SU-DHL-6 (cell line): ENCODE data around the gene BFSP1.

Source experiments
- H2AFZ ChIP-seq: fragments of 200-600 bp; sonication (generic); 2 replicates; pipeline ENCODE4 v1.6.1; 2014; ENCODE audit warnings: low read depth, mild to moderate bottlenecking, moderate library complexity, mixed read lengths, antibody characterized with exemption, low read length; ENCODE audit not compliant: severe bottlenecking
- H3F3A ChIP-seq: fragments of 200-600 bp; shearing (Covaris generic); 2 replicates; pipeline ENCODE4 v1.6.0; 2016; ENCODE audit warnings: antibody characterized with exemption, mild to moderate bottlenecking; ENCODE audit not compliant: insufficient read depth
- H3K27ac ChIP-seq: fragments of 200-600 bp; sonication (generic); 2 replicates; pipeline ENCODE4 v1.5.1; 2016; ENCODE audit warnings: low read depth, mild to moderate bottlenecking, low read length, moderate library complexity, mixed read lengths
- H3K27me3 ChIP-seq: fragments of 200-600 bp; sonication (generic), shearing (Covaris generic); 2 replicates; pipeline ENCODE4 v1.6.0; 2014; ENCODE audit warnings: mild to moderate bottlenecking, low read length
- H3K36me3 ChIP-seq: fragments of 200-600 bp; sonication (generic); 2 replicates; pipeline ENCODE4 v1.6.1; 2014; ENCODE audit warnings: mild to moderate bottlenecking, low read length, mixed read lengths
- H3K4me2 ChIP-seq: fragments of 300-600, 200-600 bp; shearing (Covaris generic), sonication (generic); 2 replicates; pipeline ENCODE4 v1.6.0; 2014; ENCODE audit warnings: low read length, low read depth, mild to moderate bottlenecking; ENCODE audit not compliant: poor library complexity, severe bottlenecking
- H3K4me3 ChIP-seq: fragments of 200-600 bp; sonication (generic); 2 replicates; pipeline ENCODE4 v1.5.1; 2014; ENCODE audit warnings: antibody characterized with exemption, low read length, mild to moderate bottlenecking, mixed read lengths; ENCODE audit not compliant: insufficient read depth, poor library complexity, severe bottlenecking
- H3K79me2 ChIP-seq: fragments of 200-600 bp; sonication (generic); 2 replicates; pipeline ENCODE4 v1.6.1; 2014; ENCODE audit warnings: mild to moderate bottlenecking, low read length, moderate library complexity; ENCODE audit not compliant: insufficient read depth
- H3K9ac ChIP-seq: fragments of 200-600 bp; sonication (generic); 2 replicates; pipeline ENCODE4 v1.7.0; 2014; ENCODE audit warnings: mild to moderate bottlenecking, low read length
- H3K9me2 ChIP-seq: fragments of 200-600 bp; sonication (generic); replicated peaks from 2 replicates; pipeline ENCODE4 v1.6.1; 2014; ENCODE audit warnings: low read length; ENCODE audit not compliant: insufficient read depth
- H3K9me3 ChIP-seq: fragments of 200-600 bp; sonication (generic); 2 replicates; pipeline ENCODE4 v1.6.1; 2014; ENCODE audit warnings: low read length, mixed read lengths; ENCODE audit not compliant: insufficient read depth
- H4K20me1 ChIP-seq: fragments of 200-600 bp; sonication (generic); 2 replicates; pipeline ENCODE4 v1.6.1; 2014; ENCODE audit warnings: low read depth, mild to moderate bottlenecking, antibody characterized with exemption, low read length, moderate library complexity, mixed read lengths
- EZH2phosphoT487 ChIP-seq: fragments of 200-600 bp; sonication (generic), shearing (Covaris generic); conservative IDR thresholded peaks from 2 replicates; pipeline ENCODE4 v1.6.1; 2018; ENCODE audit warnings: mild to moderate bottlenecking, antibody characterized with exemption, low read length, moderate library complexity, mixed read lengths
- TF ChIP-seq, protein P1 (sequence below): fragments of 200-600 bp; sonication (generic); IDR thresholded peaks from one replicate; pipeline ENCODE4 v1.5.1; 2017; ENCODE audit warnings: antibody characterized with exemption, mild to moderate bottlenecking, low read length, moderate library complexity; ENCODE audit not compliant: insufficient read depth, poor library complexity, severe bottlenecking

Gene BFSP1

DNA sequence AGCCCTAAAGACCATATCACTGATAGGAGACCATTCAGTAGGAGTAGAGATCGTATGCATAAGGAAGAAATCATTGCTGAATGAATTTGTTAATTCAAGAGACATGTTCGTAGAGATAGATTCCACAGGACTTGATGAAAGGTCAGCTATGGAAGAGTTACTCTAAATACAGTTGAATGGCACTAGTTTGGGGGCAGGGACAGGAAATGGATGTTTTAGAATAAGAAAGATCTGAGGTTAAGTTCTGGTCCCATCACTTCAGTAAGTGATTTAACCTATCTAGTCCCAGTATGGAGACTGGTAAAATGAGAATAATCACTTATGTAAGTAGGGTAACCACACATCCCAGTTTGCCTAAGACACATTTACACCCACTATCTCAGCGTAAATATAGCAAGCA lies 2.9 kb upstream of the BFSP1 start:
- Histone ChIP-seq H3F3A (no peaks in the 10 kb centered on the region), H4K20me1 (no peaks in the 10 kb centered on the region), H3K27me3 (no peaks in the 10 kb centered on the region), H3K9ac (no peak overlapping the region), H3K4me2 (no peak overlapping the region), H3K4me3 (no peak overlapping the region), H3K79me2 (no peaks in the 10 kb centered on the region), H2AFZ (peak overlapping the region; percentile 44), H3K36me3 (no peaks in the 10 kb centered on the region), H3K27ac (no peak overlapping the region), H3K9me3 (no peaks in the 10 kb centered on the region), H3K9me2 (no peaks in the 10 kb centered on the region)
- TF ChIP-seq EZH2phosphoT487 = no peak
- TF ChIP-seq, protein P1, sequence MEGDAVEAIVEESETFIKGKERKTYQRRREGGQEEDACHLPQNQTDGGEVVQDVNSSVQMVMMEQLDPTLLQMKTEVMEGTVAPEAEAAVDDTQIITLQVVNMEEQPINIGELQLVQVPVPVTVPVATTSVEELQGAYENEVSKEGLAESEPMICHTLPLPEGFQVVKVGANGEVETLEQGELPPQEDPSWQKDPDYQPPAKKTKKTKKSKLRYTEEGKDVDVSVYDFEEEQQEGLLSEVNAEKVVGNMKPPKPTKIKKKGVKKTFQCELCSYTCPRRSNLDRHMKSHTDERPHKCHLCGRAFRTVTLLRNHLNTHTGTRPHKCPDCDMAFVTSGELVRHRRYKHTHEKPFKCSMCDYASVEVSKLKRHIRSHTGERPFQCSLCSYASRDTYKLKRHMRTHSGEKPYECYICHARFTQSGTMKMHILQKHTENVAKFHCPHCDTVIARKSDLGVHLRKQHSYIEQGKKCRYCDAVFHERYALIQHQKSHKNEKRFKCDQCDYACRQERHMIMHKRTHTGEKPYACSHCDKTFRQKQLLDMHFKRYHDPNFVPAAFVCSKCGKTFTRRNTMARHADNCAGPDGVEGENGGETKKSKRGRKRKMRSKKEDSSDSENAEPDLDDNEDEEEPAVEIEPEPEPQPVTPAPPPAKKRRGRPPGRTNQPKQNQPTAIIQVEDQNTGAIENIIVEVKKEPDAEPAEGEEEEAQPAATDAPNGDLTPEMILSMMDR = no peak

DNA sequence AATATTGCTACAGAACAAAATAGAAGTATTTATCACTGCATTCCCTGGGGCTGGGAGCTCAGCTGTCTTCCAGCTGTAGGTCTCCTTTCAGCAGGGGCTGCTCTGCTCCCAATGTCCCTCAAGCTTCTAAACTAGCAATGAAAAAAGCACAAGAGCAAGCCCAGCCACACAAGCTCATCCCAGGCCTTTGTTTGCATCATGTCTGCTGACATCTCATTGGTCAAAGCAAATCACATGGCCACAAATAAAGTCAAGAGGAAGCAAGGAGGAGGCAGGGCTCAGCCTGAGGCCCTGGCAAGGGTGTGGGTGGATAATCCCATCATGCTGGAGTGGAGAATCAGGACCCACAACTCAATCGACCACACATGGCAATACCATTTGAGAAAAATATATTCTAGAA lies 2.2 kb upstream of the BFSP1 start:
- H3K4me2 ChIP-seq = no peak overlapping the region
- TF ChIP-seq, protein P1 = no peak
- no peak for TF ChIP-seq EZH2phosphoT487
- peak overlapping the region; percentile 44 for H2AFZ ChIP-seq
- no peaks in the 10 kb centered on the region for H3K9me3 ChIP-seq
- H3F3A ChIP-seq = no peaks in the 10 kb centered on the region
- H3K9me2 ChIP-seq = no peaks in the 10 kb centered on the region
- no peaks in the 10 kb centered on the region for H4K20me1 ChIP-seq
- no peak overlapping the region for H3K27ac ChIP-seq
- no peaks in the 10 kb centered on the region for H3K79me2 ChIP-seq
- no peaks in the 10 kb centered on the region for H3K27me3 ChIP-seq
- H3K4me3 ChIP-seq = no peak overlapping the region
- H3K36me3 ChIP-seq = no peaks in the 10 kb centered on the region
- no peak overlapping the region for H3K9ac ChIP-seq

DNA sequence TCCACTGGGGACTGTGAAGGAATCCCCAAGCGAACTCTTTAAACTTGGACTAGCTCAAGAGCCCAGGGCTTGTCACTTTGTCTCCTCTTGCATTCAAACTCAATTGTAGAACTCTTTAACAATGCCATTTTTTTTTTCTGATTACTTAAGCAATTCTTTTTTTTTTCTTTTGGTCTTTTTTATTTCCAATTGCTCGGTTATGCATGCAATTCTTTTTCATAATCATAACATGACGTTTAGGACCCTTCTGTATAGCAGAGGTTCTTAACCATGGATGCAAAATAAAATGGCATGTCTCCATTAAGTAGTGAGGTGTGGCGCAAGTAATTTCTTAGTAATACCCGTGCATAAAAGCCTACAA lies 466 bp upstream of the BFSP1 start:
- H2AFZ ChIP-seq = no peak overlapping the region
- no peak for TF ChIP-seq EZH2phosphoT487
- TF ChIP-seq, protein P1 = no peak
- no peaks in the 10 kb centered on the region for H3K27me3 ChIP-seq
- H3K9ac ChIP-seq = no peak overlapping the region
- no peaks in the 10 kb centered on the region for H4K20me1 ChIP-seq
- no peak overlapping the region for H3K4me2 ChIP-seq
- H3K4me3 ChIP-seq = no peak overlapping the region
- H3K79me2 ChIP-seq = no peaks in the 10 kb centered on the region
- no peaks in the 10 kb centered on the region for H3K9me2 ChIP-seq
- no peak overlapping the region for H3K27ac ChIP-seq
- no peaks in the 10 kb centered on the region for H3K9me3 ChIP-seq
- H3K36me3 ChIP-seq = no peaks in the 10 kb centered on the region
- H3F3A ChIP-seq = no peaks in the 10 kb centered on the region

DNA sequence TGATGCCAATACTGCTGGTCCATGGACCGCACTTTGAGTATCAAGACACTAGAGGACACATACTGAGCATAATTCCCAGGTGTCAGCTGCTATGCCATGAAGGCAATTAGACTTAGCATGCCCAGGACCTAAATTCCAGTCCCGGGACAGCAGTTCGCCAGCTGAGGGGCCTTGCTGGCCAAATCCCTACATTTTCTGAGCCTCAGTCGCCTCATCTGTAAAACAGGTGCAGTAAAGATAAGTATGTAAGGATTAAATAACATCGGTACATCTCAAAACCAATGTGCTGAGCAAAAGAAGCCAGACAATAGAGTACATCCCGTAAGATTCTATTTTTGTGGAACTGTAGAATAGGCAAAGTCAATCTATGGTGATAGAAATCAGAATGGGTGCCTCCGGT lies 1.0 kb downstream of the BFSP1 start:
- no peak overlapping the region for H3K4me2 ChIP-seq
- no peaks in the 10 kb centered on the region for H3K27me3 ChIP-seq
- TF ChIP-seq, protein P1 = no peak
- no peak for TF ChIP-seq EZH2phosphoT487
- no peak overlapping the region for H3K9ac ChIP-seq
- no peaks in the 10 kb centered on the region for H3K9me2 ChIP-seq
- H3K79me2 ChIP-seq = no peaks in the 10 kb centered on the region
- no peaks in the 10 kb centered on the region for H4K20me1 ChIP-seq
- H3K9me3 ChIP-seq = no peaks in the 10 kb centered on the region
- no peak overlapping the region for H3K4me3 ChIP-seq
- H3F3A ChIP-seq = no peaks in the 10 kb centered on the region
- no peaks in the 10 kb centered on the region for H3K36me3 ChIP-seq
- no peak overlapping the region for H2AFZ ChIP-seq
- no peak overlapping the region for H3K27ac ChIP-seq
